ENCODE measurements around the gene CNKSR3. TPM values are rescaled to one million over a fixed set of nuclear protein-coding genes. Genes with fewer than 3 reads are reported as not detected.

Gene CNKSR3
- total and polyA plus RNA-seq, 2 of the 8 experiments (the other 6 are each of a cell fraction or from before 2014, with no cell fraction given): 1.2 to 6.2 TPM

GRCh38 chr6:154489822-154490221 is 20.7 kb downstream of the CNKSR3 start:
- no peaks in the 10 kb centered on the region for H3K79me2 ChIP-seq (ENCODE audit: control insufficient read depth in 1 of 2, insufficient read depth in 2 of 2, low read length in 2 of 2)
- TF ChIP-seq SP2 (IDR thresholded peaks at IDR 0.05; ENCODE audit: low read length) (no peak), CHD1 (IDR thresholded peaks at IDR 0.05; ENCODE audit: low read depth, low read length) (no peak), TAF1 (IDR thresholded peaks at IDR 0.05; ENCODE audit: low read depth, low read length) (no peak)

More at GRCh38 chr6:154489822-154490221, 20.7 kb downstream of the CNKSR3 start:
- H3K27me3 ChIP-seq (replicated peaks in 1 of 4; ENCODE audit: control insufficient read depth in 3 of 4, extremely low read depth in 1 of 4, insufficient read depth in 3 of 4, low read length in 3 of 4): no peaks in the 10 kb centered on the region
- no peak overlapping the region for H2AK5ac ChIP-seq (ENCODE audit: low read depth, low read length)
- no peak overlapping the region for H3K56ac ChIP-seq (replicated peaks; ENCODE audit: insufficient read length, low read depth, low read length)
- H4K91ac ChIP-seq (replicated peaks; ENCODE audit: insufficient read length, low read length): no peak overlapping the region
- H4K20me1 ChIP-seq (replicated peaks in 1 of 2; ENCODE audit: control insufficient read depth in 1 of 2, insufficient read depth in 2 of 2, low read length in 2 of 2): peaks cover 0 to 2% of the 10 kb centered on the region in 2 experiments
- H2AFZ ChIP-seq (ENCODE audit: low read length): no peak overlapping the region
- FAIRE-seq: no peak
- H3K27ac ChIP-seq (ENCODE audit: low read depth, low read length): no peak overlapping the region
- H3K23ac ChIP-seq (ENCODE audit: insufficient read length): no peak overlapping the region
- H2BK12ac ChIP-seq (ENCODE audit: low read depth, low read length): no peak overlapping the region
- WGBS, 2 experiments (ENCODE audit: extremely low coverage in 1 of 2, insufficient coverage in 1 of 2, insufficient read length in 1 of 2, insufficient replicate concordance in 2 of 2, low coverage in 1 of 2, low lambda C conversion rate in 2 of 2, missing lambda C conversion rate in 1 of 2): 94% methylated on average over 5 of the region's 5 CpGs; no CpG with 5 or more reads in 1 of the 2 experiments
- H3K23me2 ChIP-seq (ENCODE audit: low read depth, low read length): no peaks in the 10 kb centered on the region
- H4K8ac ChIP-seq (ENCODE audit: extremely low read depth, insufficient read depth, low read length): no peak overlapping the region
- H2BK20ac ChIP-seq (ENCODE audit: low read length): no peak overlapping the region
- POLR2A ChIA-PET (ENCODE audit: partially characterized antibody): interaction anchor here (0.7 kb wide), 1 partner anchor 26 kb away, joined by 3 read pairs; no protein-coding TSS in a partner anchor
- DNase-seq (ENCODE audit: low read depth in 1 of 2, low spot score in 2 of 2): no peak
- no peak overlapping the region for H4K5ac ChIP-seq (ENCODE audit: insufficient read length, low read depth, low read length)
- CTCF ChIA-PET (ENCODE audit: partially characterized antibody): interaction anchor here (1.1 to 4.7 kb wide), 2 partner anchors 10 to 14 kb away, joined by 3 to 29 read pairs; no protein-coding TSS in a partner anchor
- peaks cover 4% of the 10 kb centered on the region for H3K79me1 ChIP-seq (ENCODE audit: low read depth, low read length)
- no peak overlapping the region for H3K14ac ChIP-seq (ENCODE audit: insufficient read length)
- H3K36me3 ChIP-seq (ENCODE audit: control insufficient read depth in 2 of 4, insufficient read depth in 4 of 4, low read length in 3 of 4): no peaks in the 10 kb centered on the region
- no peak overlapping the region for H3K9ac ChIP-seq (replicated peaks in 1 of 4; ENCODE audit: extremely low read depth in 1 of 4, low read depth in 3 of 4, low read length in 3 of 4)
- H3K4me3 ChIP-seq (ENCODE audit: extremely low read depth in 1 of 4, insufficient read depth in 2 of 4, low read depth in 3 of 4, low read length in 4 of 4): no peak overlapping the region
- no peaks in the 10 kb centered on the region for H3K9me3 ChIP-seq (ENCODE audit: insufficient read depth in 2 of 2, low read depth in 1 of 2, low read length in 1 of 2)
- no peak overlapping the region for H2BK5ac ChIP-seq (ENCODE audit: low read depth, low read length)
- H3K18ac ChIP-seq (ENCODE audit: extremely low read depth, low read length): no peak overlapping the region
- H3K4me2 ChIP-seq (ENCODE audit: insufficient read depth in 1 of 2, low read depth in 2 of 2, low read length in 2 of 2): no peak overlapping the region
- H3K4ac ChIP-seq (replicated peaks; ENCODE audit: insufficient read length, low read depth, low read length): no peak overlapping the region
- no peak overlapping the region for H2BK15ac ChIP-seq (ENCODE audit: low read length)
- H3K4me1 ChIP-seq (replicated peaks in 1 of 4; ENCODE audit: control insufficient read depth in 3 of 4, insufficient read depth in 4 of 4, low read length in 3 of 4): no peaks in the 10 kb centered on the region
- H2BK120ac ChIP-seq (replicated peaks; ENCODE audit: low read depth, low read length): no peak overlapping the region
